ENCODE results near the gene BLOC1S5. TPM values are rescaled to one million over a fixed set of nuclear protein-coding genes. Genes with fewer than 3 reads are reported as not detected.

Gene BLOC1S5
- total and polyA plus RNA-seq, 2 donors (not counting 3 experiments of a cell fraction or from before 2014, with no cell fraction given), result 3.9 to 19.1 TPM

- no peak for FAIRE-seq
- DNase-seq (ENCODE audit: low read depth, low spot score), result no peak
- Histone ChIP-seq H3K27ac (ENCODE audit: insufficient read depth, low read depth, low read length) (no peak overlapping the region), H3K79me2 (ENCODE audit: control insufficient read depth, insufficient read depth, low read length) (peaks cover 8% of the 10 kb centered on the region), H3K9me1 (replicated peaks; ENCODE audit: control insufficient read depth, extremely low read depth, insufficient read depth, low read length) (no peaks in the 10 kb centered on the region), H3K4me1 (ENCODE audit: control insufficient read depth, extremely low read depth, insufficient read depth, low read length) (peaks cover 15% of the 10 kb centered on the region), H3K27me3 (ENCODE audit: control insufficient read depth in 2 of 2, insufficient read depth in 2 of 2, low read length in 2 of 2) (no peaks in the 10 kb centered on the region), H3K9me3 (replicated peaks; ENCODE audit: control insufficient read depth, insufficient read depth, low read length) (no peaks in the 10 kb centered on the region), H3K4me3 (replicated peaks in 1 of 3; ENCODE audit: insufficient read depth in 1 of 3, low read depth in 1 of 3, low read length in 3 of 3) (no peak overlapping the region), H2AFZ (ENCODE audit: low read depth, low read length) (no peak overlapping the region), H3K36me3 (ENCODE audit: control insufficient read depth in 2 of 2, extremely low read depth in 1 of 2, insufficient read depth in 2 of 2, low read length in 2 of 2) (no peaks in the 10 kb centered on the region), H3K4me2 (ENCODE audit: insufficient read depth, low read length) (no peak overlapping the region), H4K20me1 (replicated peaks; ENCODE audit: control insufficient read depth, extremely low read depth, insufficient read depth, low read length) (no peaks in the 10 kb centered on the region), H3K9ac (replicated peaks; ENCODE audit: extremely low read depth, insufficient read depth, low read length) (no peak overlapping the region)
- CTCF ChIA-PET, result no interaction called here
- dilution Hi-C loops (cut with MboI; ENCODE audit: extremely low pct_ligation_motif_present, low sequenced_read_pairs) (no loop called here), intact Hi-C loops (cut with micrococcal nuclease) (no loop called here)
- POLR2A ChIA-PET, result no interaction called here
- TF ChIP-seq GATA2 (IDR thresholded peaks at IDR 0.05; ENCODE audit: insufficient read depth, insufficient read length, low read depth, low read length), result no peak
- no peak for TF ChIP-seq POLR2AphosphoS5 (IDR thresholded peaks at IDR 0.05; ENCODE audit: insufficient read depth, low read depth, low read length)
- TF ChIP-seq MYC (IDR thresholded peaks at IDR 0.05; ENCODE audit: low read depth, low read length), result no peak
- no peak for TF ChIP-seq JUN (IDR thresholded peaks at IDR 0.05; ENCODE audit: borderline replicate concordance, insufficient read depth, insufficient read length, low read depth)
- TF ChIP-seq FOS (IDR thresholded peaks at IDR 0.05; ENCODE audit: borderline replicate concordance, insufficient read depth, low read length), result no peak
- TF ChIP-seq EZH2 (IDR thresholded peaks at IDR 0.05; ENCODE audit: borderline replicate concordance, low read depth, low read length, severe bottlenecking), result no peak
- no peak for TF ChIP-seq POLR2A (IDR thresholded peaks at IDR 0.05; ENCODE audit: low read depth, low read length)
- TF ChIP-seq MAX (IDR thresholded peaks at IDR 0.05; ENCODE audit: insufficient read depth, insufficient read length), result no peak
- BruUV-seq (replicated peaks), result no TSS peak
These were observed 11.5 kb upstream of the BLOC1S5 start for GRCh38 chr6:8075704-8076103.

- H3K4me2 ChIP-seq (ENCODE audit: insufficient read depth, low read length), result no peak overlapping the region
- H3K36me3 ChIP-seq (ENCODE audit: control insufficient read depth in 2 of 2, extremely low read depth in 1 of 2, insufficient read depth in 2 of 2, low read length in 2 of 2), result no peaks in the 10 kb centered on the region
- FAIRE-seq (no peak), DNase-seq (ENCODE audit: low read depth, low spot score) (no peak)
- H3K9me1 ChIP-seq (replicated peaks; ENCODE audit: control insufficient read depth, extremely low read depth, insufficient read depth, low read length), result no peaks in the 10 kb centered on the region
- H3K79me2 ChIP-seq (ENCODE audit: control insufficient read depth, insufficient read depth, low read length), result peaks cover 4% of the 10 kb centered on the region
- BruUV-seq (replicated peaks), result no TSS peak
- ChIA-PET CTCF (interaction anchor here (1.1 kb wide), 1 partner anchor 144 kb away, joined by 3 read pairs; no protein-coding TSS in a partner anchor), POLR2A (no interaction called here)
- no peaks in the 10 kb centered on the region for H3K9me3 ChIP-seq (replicated peaks; ENCODE audit: control insufficient read depth, insufficient read depth, low read length)
- dilution Hi-C loops (cut with MboI; ENCODE audit: extremely low pct_ligation_motif_present, low sequenced_read_pairs) (no loop called here), intact Hi-C loops (cut with micrococcal nuclease) (no loop called here)
- H3K27ac ChIP-seq (ENCODE audit: insufficient read depth, low read depth, low read length), result no peak overlapping the region
- no peak overlapping the region for H3K4me3 ChIP-seq (replicated peaks in 1 of 3; ENCODE audit: insufficient read depth in 1 of 3, low read depth in 1 of 3, low read length in 3 of 3)
- H3K9ac ChIP-seq (replicated peaks; ENCODE audit: extremely low read depth, insufficient read depth, low read length), result no peak overlapping the region
- no peak overlapping the region for H2AFZ ChIP-seq (ENCODE audit: low read depth, low read length)
- H4K20me1 ChIP-seq (replicated peaks; ENCODE audit: control insufficient read depth, extremely low read depth, insufficient read depth, low read length), result no peaks in the 10 kb centered on the region
- no peak for TF ChIP-seq FOS (IDR thresholded peaks at IDR 0.05; ENCODE audit: borderline replicate concordance, insufficient read depth, low read length)
- TF ChIP-seq EZH2 (IDR thresholded peaks at IDR 0.05; ENCODE audit: borderline replicate concordance, low read depth, low read length, severe bottlenecking), result no peak
- no peak for TF ChIP-seq CTCF (IDR thresholded peaks at IDR 0.05; ENCODE audit: extremely low read depth in 1 of 2, insufficient read depth in 1 of 2, low read depth in 1 of 2, low read length in 2 of 2)
- TF ChIP-seq JUN (IDR thresholded peaks at IDR 0.05; ENCODE audit: borderline replicate concordance, insufficient read depth, insufficient read length, low read depth), result no peak
- TF ChIP-seq MAX (IDR thresholded peaks at IDR 0.05; ENCODE audit: insufficient read depth, insufficient read length), result no peak
- no peak for TF ChIP-seq POLR2A (IDR thresholded peaks at IDR 0.05; ENCODE audit: low read depth, low read length)
- TF ChIP-seq POLR2AphosphoS5 (IDR thresholded peaks at IDR 0.05; ENCODE audit: insufficient read depth, low read depth, low read length), result no peak
- TF ChIP-seq MYC (IDR thresholded peaks at IDR 0.05; ENCODE audit: low read depth, low read length), result no peak
- no peak for TF ChIP-seq GATA2 (IDR thresholded peaks at IDR 0.05; ENCODE audit: insufficient read depth, insufficient read length, low read depth, low read length)
- H3K27me3 ChIP-seq (ENCODE audit: control insufficient read depth in 2 of 2, insufficient read depth in 2 of 2, low read length in 2 of 2), result no peaks in the 10 kb centered on the region
- peaks cover 10% of the 10 kb centered on the region for H3K4me1 ChIP-seq (ENCODE audit: control insufficient read depth, extremely low read depth, insufficient read depth, low read length)
These were observed 11.0 kb upstream of the BLOC1S5 start for GRCh38 chr6:8075185-8075584.

All from endothelial cell of umbilical vein (primary cell).